VCaP (cell line): ENCODE measurements around the gene SUPT6H.

Experiments used
- H3K27ac ChIP-seq: fragments of 450-650 bp; 2 replicates; pipeline ENCODE4 v1.5.1; 2017
- CTCF ChIP-seq: fragments of 450-650 bp; conservative IDR thresholded peaks from 2 replicates; pipeline ENCODE4 v1.5.1; 2017; ENCODE audit warnings: mild to moderate bottlenecking, moderate library complexity

Gene SUPT6H

GRCh38 chr17:28667870-28668269, 5.9 kb downstream of the SUPT6H start:
- no peak overlapping the region for H3K27ac ChIP-seq
- TF ChIP-seq CTCF, result no peak

- H3K27ac ChIP-seq, result no peak overlapping the region
- TF ChIP-seq CTCF, result no peak
Measured at GRCh38 chr17:28669918-28670317, 7.9 kb downstream of the SUPT6H start.

- H3K27ac ChIP-seq, result peak overlapping the region; percentile 57
- TF ChIP-seq CTCF, result no peak
Measured at GRCh38 chr17:28675490-28675889, 13.5 kb downstream of the SUPT6H start.

GRCh38 chr17:28675980-28676379, 14.0 kb downstream of the SUPT6H start:
- TF ChIP-seq CTCF, result peak; percentile 99
- H3K27ac ChIP-seq, result peak overlapping the region; percentile 57

- peak overlapping the region; percentile 45 for H3K27ac ChIP-seq
- no peak for TF ChIP-seq CTCF
Measured at GRCh38 chr17:28682655-28683054, 20.6 kb downstream of the SUPT6H start.

GRCh38 chr17:28684963-28685362, 23.0 kb downstream of the SUPT6H start:
- peak overlapping the region; percentile 45 for H3K27ac ChIP-seq
- peak; percentile 91 for TF ChIP-seq CTCF

- H3K27ac ChIP-seq, result peak overlapping the region; percentile 45
- TF ChIP-seq CTCF, result no peak
Measured at GRCh38 chr17:28685366-28685765, 23.4 kb downstream of the SUPT6H start.

- H3K27ac ChIP-seq, result peak overlapping the region; percentile 45
- TF ChIP-seq CTCF, result no peak
Measured at GRCh38 chr17:28686296-28686695, 24.3 kb downstream of the SUPT6H start.
